Testis (tissue), 3 donors: ENCODE measurements around the gene CIITA. TPM values are rescaled to one million over a fixed set of nuclear protein-coding genes. Genes with fewer than 3 reads are reported as not detected.

Source experiments
- DNase-seq: peaks from one replicate; pipeline ENCODE4 v3.0.0-alpha.2; 2019
- H3K27ac ChIP-seq, 2 donors: fragments of 200-600 bp; sonication (generic); one replicate each; pipeline ENCODE4 v1.5.1; 2019
- H3K27me3 ChIP-seq: fragments of 200-600 bp; sonication (generic); one replicate; pipeline ENCODE4 v1.5.1; 2019
- H3K36me3 ChIP-seq: fragments of 200-600 bp; sonication (generic); one replicate; pipeline ENCODE4 v1.5.1; 2017; ENCODE audit warnings: low read depth; ENCODE audit errors: missing control alignments
- H3K4me1 ChIP-seq: fragments of 200-600 bp; sonication (generic); one replicate; pipeline ENCODE4 v1.5.1; 2019
- H3K4me3 ChIP-seq, 2 donors: fragments of 200-600 bp; sonication (generic); one replicate each; pipeline ENCODE4 v1.5.1; 2017 to 2019
- H3K9me3 ChIP-seq: fragments of 200-600 bp; sonication (generic); one replicate; pipeline ENCODE4 v1.5.1; 2017
- CTCF ChIP-seq, 3 experiments: fragments of 450-650 bp in 2 of 3; fragments of 200-600 bp in 1 of 3; sonication (generic) in 1 of 3; IDR thresholded peaks; one replicate each; pipeline ENCODE4 v1.5.1; 2016 to 2019; ENCODE audit warnings: antibody characterized with exemption in 3 of 3, mild to moderate bottlenecking in 2 of 3, moderate library complexity in 1 of 3
- POLR2A ChIP-seq: fragments of 450-650 bp; IDR thresholded peaks from one replicate; pipeline ENCODE4 v1.6.1; 2017; ENCODE audit warnings: antibody characterized with exemption, mild to moderate bottlenecking, moderate library complexity
- WGBS, 2 donors: methylation state at CpG; one replicate each; pipeline ENCODE4 v1.1.5; 2018; 5-methylcytosine and 5-hydroxymethylcytosine counted together
- intact Hi-C: fragments of 100-400 bp; cut with DNase I; formaldehyde crosslinking; loops from one replicate; pipeline ENCODE4 v1.15.1; 2023; ENCODE audit warnings: low total_unique reads
- polyA plus RNA-seq: library from polyadenylated mRNA; stranded (reverse); fragments of 350-450 nt; fragmentation: Illumina TruSeq; extraction: RNeasy Lipid Tissue Mini Kit (QIAGEN cat#74804); gene quantifications from one replicate; pipeline ENCODE4 v1.2.3, GENCODE V29; 2014; ENCODE audit warnings: low read depth, low replicate concordance; ENCODE audit not compliant: insufficient read depth
- total RNA-seq, 2 donors: library from RNA; depleted of rRNA; stranded (reverse); fragments of >200 nt; gene quantifications; one replicate each; pipeline ENCODE4 v1.2.3, GENCODE V29; 2016

The CIITA gene
- total and polyA plus RNA-seq, 3 donors from 2014 or later: 6.3 to 16.0 (median 9.5) TPM

GRCh38 chr16:10945065-10945787 is 68.2 kb downstream of the CIITA start:
- intact Hi-C loops: no loop called here
- DNase-seq: no peak
- Histone ChIP-seq H3K27me3 (no peaks in the 10 kb centered on the region), H3K4me3 (peak overlapping the region; percentile 88 to 100), H3K27ac (peak overlapping the region in 1 of 2 donors; percentile 80), H3K9me3 (no peaks in the 10 kb centered on the region), H3K4me1 (peaks cover 53% of the 10 kb centered on the region), H3K36me3 (no peaks in the 10 kb centered on the region)
- TF ChIP-seq POLR2A (no peak), CTCF (IDR thresholded peaks at IDR 0.05) (no peak)
- WGBS, 2 donors: 23 to 28% methylated on average over 14 of the region's 14 CpGs

- WGBS, 2 donors: 38 to 52% methylated on average over 5 of the region's 5 CpGs
- TF ChIP-seq POLR2A: no peak
- no peak for TF ChIP-seq CTCF (IDR thresholded peaks at IDR 0.05)
- Histone ChIP-seq H3K9me3 (no peaks in the 10 kb centered on the region), H3K36me3 (no peaks in the 10 kb centered on the region), H3K4me3 (no peak overlapping the region), H3K4me1 (peaks cover 44% of the 10 kb centered on the region), H3K27ac (no peak overlapping the region), H3K27me3 (no peaks in the 10 kb centered on the region)
- DNase-seq: no peak
- intact Hi-C loops: no loop called here
Measured at GRCh38 chr16:10946308-10946707, 69.3 kb downstream of the CIITA start.

- TF ChIP-seq CTCF (IDR thresholded peaks at IDR 0.05) (no peak), POLR2A (no peak)
- H3K9me3 ChIP-seq: no peaks in the 10 kb centered on the region
- intact Hi-C loops: no loop called here
Measured at GRCh38 chr16:10947211-10947787, 70.3 kb downstream of the CIITA start.

GRCh38 chr16:10949424-10949970 is 72.5 kb downstream of the CIITA start:
- DNase-seq: no peak
- Histone ChIP-seq H3K36me3 (no peaks in the 10 kb centered on the region), H3K27me3 (no peaks in the 10 kb centered on the region), H3K9me3 (no peaks in the 10 kb centered on the region), H3K4me1 (peaks cover 34% of the 10 kb centered on the region), H3K4me3 (no peak overlapping the region), H3K27ac (no peak overlapping the region)
- 79 to 89% methylated on average over 7 of the region's 7 CpGs for WGBS, 2 donors
- intact Hi-C loops: no loop called here
- TF ChIP-seq CTCF (IDR thresholded peaks at IDR 0.05) (no peak), POLR2A (no peak)

More at GRCh38 chr16:10947211-10947787, 70.3 kb downstream of the CIITA start:
- no peaks in the 10 kb centered on the region for H3K36me3 ChIP-seq
- no peak overlapping the region for H3K4me3 ChIP-seq
- peaks cover 44% of the 10 kb centered on the region for H3K4me1 ChIP-seq
- no peaks in the 10 kb centered on the region for H3K27me3 ChIP-seq
- WGBS, 2 donors: 63 to 81% methylated on average over 5 to 10 of the region's 10 CpGs
- no peak for DNase-seq
- no peak overlapping the region for H3K27ac ChIP-seq
